ENCODE data around the gene F2RL1.
"Not testable (repeated sequence)": the region's sequence is repeated elsewhere in the genome, so short reads cannot be mapped to it uniquely, and the experiment has no call there.

GRCh38 chr5:76822105-76822731, 3.4 kb downstream of the F2RL1 start:
- TF ChIP-seq, protein P1, sequence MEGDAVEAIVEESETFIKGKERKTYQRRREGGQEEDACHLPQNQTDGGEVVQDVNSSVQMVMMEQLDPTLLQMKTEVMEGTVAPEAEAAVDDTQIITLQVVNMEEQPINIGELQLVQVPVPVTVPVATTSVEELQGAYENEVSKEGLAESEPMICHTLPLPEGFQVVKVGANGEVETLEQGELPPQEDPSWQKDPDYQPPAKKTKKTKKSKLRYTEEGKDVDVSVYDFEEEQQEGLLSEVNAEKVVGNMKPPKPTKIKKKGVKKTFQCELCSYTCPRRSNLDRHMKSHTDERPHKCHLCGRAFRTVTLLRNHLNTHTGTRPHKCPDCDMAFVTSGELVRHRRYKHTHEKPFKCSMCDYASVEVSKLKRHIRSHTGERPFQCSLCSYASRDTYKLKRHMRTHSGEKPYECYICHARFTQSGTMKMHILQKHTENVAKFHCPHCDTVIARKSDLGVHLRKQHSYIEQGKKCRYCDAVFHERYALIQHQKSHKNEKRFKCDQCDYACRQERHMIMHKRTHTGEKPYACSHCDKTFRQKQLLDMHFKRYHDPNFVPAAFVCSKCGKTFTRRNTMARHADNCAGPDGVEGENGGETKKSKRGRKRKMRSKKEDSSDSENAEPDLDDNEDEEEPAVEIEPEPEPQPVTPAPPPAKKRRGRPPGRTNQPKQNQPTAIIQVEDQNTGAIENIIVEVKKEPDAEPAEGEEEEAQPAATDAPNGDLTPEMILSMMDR (IDR thresholded peaks at IDR 0.05), result not testable (repeated sequence)
- not testable (repeated sequence) for TF ChIP-seq POLR2A (IDR thresholded peaks at IDR 0.05)

Measured in thyroid gland (tissue), 4 donors.